ENCODE measurements around the gene AHSG.

AHSG gene

GRCh38 chr3:186664506-186664905 is 51.6 kb downstream of the AHSG start:
- no peak for DNase-seq
- in situ Hi-C loops (cut with HindIII; ENCODE audit: low pct_ligation_motif_present, low pct_unique_long_range_greater_than_20kb, low sequenced_read_pairs) = no loop called here

GRCh38 chr3:186665625-186666188 is 52.8 kb downstream of the AHSG start, which contains the start of gene HRG:
TSS of gene HRG (plus strand) at chr3:186666014. CDS start at chr3:186666032, 18 bp downstream.
- in situ Hi-C loops (cut with HindIII; ENCODE audit: low pct_ligation_motif_present, low pct_unique_long_range_greater_than_20kb, low sequenced_read_pairs) = no loop called here
- DNase-seq = no peak

GRCh38 chr3:186668426-186668825 is 55.6 kb downstream of the AHSG start:
- in situ Hi-C loops (cut with HindIII; ENCODE audit: low pct_ligation_motif_present, low pct_unique_long_range_greater_than_20kb, low sequenced_read_pairs) = no loop called here
- DNase-seq = no peak

- DNase-seq = no peak
- in situ Hi-C loops (cut with HindIII; ENCODE audit: low pct_ligation_motif_present, low pct_unique_long_range_greater_than_20kb, low sequenced_read_pairs) = no loop called here
Observed at GRCh38 chr3:186669378-186670084, 56.7 kb downstream of the AHSG start.

GRCh38 chr3:186670155-186670554 is 57.3 kb downstream of the AHSG start:
- in situ Hi-C loops (cut with HindIII; ENCODE audit: low pct_ligation_motif_present, low pct_unique_long_range_greater_than_20kb, low sequenced_read_pairs) = no loop called here
- no peak for DNase-seq
